Forelimb muscle (tissue), 1 donor: ENCODE results near the gene LYRM9. TPM values are rescaled to one million over a fixed set of nuclear protein-coding genes. Genes with fewer than 3 reads are reported as not detected.
"Not testable (repeated sequence)": the region's sequence is repeated elsewhere in the genome, so short reads cannot be mapped to it uniquely, and the experiment has no call there.

ENCODE experiments used
- DNase-seq: peaks from one replicate; pipeline ENCODE4 v3.0.0-alpha.2; 2013; ENCODE audit warnings: low read depth
- polyA plus RNA-seq: library from polyadenylated mRNA; unstranded; fragments of 120-200 nt; gene quantifications from one replicate; pipeline ENCODE4 v1.2.1, GENCODE V29; 2013; ENCODE audit not compliant: insufficient read length

Gene LYRM9
- polyA plus RNA-seq, 1 donor: 10.5 TPM

DNA sequence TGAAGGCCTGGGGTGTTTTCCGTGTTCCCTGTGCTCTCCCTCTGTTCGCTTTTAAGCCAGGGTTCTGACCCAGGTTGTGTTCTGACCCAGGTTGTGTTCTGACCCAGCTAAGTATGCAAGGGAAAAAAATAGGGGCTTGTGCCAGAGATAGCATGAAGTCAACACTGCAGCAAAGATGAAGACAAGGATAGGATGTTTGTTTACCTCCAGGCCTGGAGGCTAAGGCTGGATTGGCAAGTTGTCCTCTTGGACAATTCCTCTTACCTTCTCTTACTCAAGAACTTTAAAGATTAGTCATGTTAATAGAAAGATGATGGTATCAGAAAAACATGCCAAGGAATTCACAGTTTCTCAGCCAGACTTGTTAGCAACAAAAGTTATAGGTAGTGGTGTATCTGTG, 19.4 kb downstream of the LYRM9 start:
- DNase-seq: no peak

DNA sequence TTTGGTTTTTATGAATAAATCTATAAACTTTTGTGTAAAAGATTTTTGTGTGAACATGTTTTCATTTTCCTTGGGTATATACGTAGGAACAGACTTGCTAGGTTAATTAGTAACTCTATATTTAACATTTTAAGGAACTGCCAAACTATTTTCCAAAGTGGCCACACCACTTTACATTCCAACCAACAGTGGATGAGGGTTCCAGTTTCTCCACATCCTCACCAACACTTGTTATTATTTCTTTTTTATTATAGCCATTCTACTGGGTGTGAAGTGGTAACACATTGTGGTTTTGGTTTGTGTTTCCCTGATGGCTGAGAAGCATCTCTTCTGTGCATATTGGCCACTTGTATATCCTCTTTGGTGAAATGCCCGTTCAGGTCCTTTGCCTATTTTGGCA, 20.0 kb downstream of the LYRM9 start:
- DNase-seq: no peak

DNA sequence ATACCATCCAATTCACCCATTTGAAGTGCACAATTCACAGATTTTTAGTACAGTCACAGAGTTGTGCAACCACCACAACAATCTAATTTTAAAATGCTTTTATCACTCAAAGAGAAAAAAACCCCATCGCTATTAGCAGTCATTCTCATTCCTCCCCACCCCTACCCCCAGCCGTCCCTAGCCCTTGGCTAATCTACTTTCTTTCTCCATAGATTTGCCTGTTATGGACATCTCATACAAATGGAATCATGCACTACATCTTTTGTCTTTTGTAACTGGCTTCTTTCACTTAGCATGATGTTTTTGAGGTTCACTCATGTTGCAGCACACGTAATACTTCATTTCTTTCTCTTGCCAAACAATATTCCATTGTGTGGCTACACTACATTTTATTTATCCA, 20.4 kb downstream of the LYRM9 start:
- no peak for DNase-seq

DNA sequence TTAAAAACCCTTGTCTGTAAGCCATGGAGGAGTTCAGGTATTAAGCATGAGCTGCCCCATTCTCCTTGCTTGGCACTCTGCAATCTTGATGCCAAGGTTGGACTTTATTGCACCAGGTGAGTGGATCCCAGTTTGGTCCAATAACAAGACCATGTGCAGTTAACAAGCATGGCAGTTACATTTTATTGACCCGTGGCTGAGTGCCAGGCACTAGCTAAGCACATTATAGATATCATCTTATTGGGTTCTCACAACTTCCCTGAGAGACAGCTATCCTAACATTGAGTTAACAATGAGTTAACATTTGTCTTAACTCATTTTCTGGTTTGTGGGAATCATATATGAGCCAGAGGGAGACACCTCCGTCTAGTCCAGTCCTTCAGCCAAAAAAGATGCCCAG, 21.8 kb downstream of the LYRM9 start:
- no peak for DNase-seq

DNA sequence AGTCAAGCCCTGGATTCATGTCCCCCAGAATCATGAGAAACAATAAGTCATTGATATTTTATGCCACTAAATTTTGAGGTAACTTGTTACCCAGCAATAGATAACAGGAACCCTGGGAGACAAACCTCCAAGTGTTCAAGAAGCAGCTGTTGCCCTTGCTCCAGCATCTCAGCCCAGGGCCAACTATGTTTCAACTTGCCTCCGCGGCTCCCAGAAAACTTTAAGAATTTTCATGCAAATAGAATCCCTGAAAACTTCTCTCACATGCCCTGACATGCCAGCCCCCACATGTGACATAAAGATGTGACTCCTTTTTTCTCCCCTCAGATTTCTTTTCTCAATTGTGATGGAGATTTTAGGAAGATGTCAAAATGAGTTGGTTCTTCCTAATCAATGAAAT, 22.8 kb downstream of the LYRM9 start:
- no peak for DNase-seq

DNA sequence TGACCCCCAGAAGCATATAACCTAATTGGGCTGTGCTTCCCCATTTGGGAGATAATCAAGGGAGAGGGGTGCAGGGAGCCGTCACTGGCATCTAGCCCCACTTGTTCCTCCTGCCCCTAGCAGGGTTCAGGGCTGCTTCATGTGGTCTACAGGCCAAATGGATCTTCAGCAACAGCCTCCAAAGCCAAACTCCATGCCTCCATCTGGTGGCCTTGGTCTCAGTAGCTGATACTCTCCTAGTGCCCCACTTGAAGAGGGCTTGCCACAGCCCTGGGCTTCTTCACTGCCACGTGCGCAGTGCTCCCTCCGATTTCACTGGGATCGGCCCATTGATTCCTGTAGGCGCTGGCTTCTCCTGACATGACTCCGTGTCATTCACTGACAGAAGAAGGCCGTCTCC, 24.6 kb downstream of the LYRM9 start:
- DNase-seq: no peak

DNA sequence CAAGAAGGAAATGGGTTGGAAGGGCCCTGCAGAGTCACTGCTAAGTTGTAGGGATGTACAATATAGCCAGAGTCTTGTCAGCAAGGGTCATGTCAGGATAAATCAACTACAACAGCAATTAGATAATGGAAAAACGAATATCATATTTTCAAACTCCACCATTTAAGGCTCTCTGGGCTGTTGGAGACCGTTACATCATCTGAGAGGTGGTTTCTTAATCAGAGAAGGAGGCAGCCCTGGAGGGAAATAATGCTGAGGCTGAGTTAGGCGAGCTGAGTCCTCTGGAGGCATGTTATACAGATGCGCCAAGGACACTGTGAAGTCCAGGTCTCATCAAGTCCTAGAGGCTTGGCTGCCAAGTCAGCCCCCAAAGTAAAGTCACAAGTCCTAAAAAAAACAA, 30.3 kb downstream of the LYRM9 start:
- DNase-seq: peak; percentile 20

DNA sequence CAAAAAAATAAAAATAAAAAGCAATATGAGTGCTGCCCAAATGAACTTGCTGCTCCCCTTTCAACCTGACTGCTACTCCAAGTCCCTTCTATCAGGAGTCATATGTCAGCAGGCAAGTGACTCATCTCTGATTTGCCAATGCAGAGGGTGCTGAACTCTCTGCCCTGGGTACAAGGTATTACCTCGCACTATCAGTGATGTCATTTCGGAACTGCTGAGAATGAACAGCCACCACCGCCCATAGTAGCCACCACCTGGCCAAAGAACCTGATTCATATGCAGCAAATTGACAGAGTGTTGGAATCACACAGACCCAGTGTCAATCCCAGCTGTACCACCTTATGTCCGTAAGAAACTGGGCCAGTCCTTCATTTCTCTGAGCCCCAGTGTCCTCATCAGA, 31.2 kb downstream of the LYRM9 start:
- no peak for DNase-seq

DNA sequence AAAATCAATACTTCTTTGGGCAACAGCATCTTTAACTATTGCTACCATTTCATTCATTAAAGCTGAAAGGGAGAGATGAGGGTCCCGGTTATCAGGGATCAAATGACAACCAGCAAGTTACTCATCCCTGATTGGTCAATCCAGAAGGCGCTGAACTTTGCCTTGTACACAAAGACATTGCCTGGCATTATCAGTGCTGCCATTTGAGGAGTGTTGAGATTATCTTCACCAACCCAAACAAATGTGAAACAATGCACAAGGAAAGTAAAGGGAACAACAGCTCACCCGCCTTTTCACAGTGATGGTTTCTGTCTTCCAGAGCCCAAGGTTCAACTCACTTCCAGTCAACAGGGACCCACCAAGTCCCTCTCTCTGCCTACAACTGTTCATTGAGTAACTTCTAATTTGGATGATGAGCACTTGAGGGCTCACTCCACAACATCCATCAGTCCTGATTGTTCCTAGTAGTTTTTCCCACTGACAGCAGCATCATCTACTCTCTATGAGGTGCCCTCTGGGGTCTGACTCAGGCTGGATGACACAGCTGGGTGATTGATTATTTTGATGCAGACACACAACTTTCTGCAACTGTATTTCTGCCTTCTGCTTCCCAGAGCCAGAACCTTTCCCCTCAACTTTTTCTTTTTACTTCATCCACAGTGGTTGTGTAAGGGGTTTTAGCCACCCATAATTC, 32.0 kb downstream of the LYRM9 start:
- no peak for DNase-seq

DNA sequence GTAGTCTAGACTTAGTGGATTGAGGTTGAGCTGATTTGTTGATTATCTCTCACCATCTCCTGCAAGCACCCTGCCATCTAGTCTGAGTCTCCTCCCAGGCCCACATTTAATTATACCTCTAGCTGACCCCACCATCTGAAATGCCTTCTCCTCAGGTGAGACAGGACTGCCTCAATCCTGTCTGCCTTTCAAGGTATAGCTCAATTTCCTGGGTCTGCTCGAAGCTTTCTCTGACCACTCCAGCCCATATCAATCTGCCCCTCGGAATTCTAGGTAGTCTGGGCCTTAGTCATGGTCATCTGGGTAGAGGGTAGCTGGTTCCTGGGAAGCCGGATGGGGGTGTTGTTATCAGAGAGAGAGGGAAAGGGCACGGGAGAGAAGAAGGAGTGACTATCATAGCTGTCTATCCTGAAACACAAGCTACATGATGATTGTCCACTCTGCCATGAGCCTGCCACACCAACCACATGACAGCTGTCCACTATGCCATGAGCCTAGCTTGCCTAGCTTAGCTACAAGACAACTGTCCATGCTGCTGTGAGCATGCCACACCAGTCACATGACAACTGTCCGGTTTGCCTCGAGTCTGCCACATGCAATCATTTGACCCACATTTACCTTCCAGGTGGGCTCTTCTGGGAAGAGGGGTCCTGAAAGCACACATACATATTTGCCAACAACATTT, 34.4 kb downstream of the LYRM9 start:
- DNase-seq: no peak

DNA sequence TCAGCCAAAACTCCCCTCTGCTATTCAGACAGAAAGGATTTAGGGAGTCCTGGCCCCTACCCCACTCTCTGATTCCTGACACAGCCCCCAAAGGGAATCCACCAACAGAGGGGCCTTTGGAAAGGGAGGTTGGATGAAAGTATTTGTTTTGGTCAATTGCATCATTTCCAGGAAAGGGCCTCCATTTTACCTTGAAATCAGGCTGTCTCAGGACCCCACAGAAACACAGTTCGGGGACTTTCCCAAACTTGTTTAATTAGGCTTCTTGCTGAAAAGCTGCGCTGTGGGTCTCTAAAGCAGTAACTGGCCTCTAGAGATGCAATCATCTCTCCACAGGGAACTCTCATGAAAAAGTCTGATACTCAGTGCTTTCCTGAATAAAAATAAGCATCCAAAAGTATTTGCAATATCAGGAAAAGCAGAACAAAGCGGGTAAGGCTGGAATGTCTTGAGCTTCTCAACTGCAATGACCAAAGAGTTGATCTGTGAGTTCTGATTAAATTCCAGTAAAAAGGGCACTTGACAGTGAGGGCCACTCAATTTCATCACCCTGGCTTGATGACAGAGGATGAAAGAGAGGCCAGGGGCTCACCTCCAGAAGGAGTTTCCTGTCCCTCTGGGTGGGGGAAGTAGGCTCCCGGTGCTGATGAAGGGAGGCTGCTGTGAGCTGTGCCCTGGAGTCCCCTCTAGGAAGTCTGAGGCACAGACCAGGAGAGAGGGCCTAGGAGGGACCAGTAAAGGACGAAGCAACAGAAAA, 36.3 kb downstream of the LYRM9 start:
- DNase-seq: no peak

DNA sequence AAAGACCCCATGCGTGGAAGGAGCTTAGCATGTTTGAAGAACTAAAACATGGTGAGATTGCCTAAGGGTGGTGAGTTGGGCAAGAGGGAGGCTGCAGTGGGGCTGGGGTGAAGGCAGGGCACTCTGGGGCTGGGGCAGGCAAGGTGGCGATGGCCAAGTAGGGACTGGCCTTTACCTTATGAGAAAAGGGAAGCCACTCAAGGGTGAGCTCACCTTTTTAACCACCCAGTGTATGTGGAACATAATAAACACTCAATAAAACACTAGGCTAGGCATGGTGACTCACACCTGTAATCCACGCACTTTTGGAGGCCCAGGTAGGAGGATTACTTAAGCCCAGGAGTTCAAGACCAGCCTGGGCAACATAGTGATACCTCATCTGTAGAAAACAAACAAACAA, 37.7 kb downstream of the LYRM9 start:
- DNase-seq: no peak

DNA sequence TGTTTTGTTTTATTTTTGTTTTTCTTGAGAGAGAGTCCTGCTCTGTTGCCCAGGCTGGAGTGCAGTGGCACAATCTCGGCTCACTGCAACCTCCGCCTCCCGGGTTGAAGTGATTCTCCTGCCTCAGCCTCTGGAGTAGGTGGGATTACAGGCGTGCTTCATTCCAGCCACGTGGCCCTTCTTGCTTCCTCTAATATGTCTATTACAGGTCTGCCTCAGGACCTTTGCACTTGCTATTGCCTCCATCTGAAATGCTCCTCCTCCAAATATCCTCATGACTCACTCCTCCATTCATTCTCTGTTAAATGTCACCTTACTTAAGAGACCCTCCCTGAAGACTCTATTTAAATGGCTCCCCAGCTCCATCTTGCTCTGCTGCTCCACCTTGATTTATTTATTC, 39.0 kb downstream of the LYRM9 start:
- DNase-seq: no peak

DNA sequence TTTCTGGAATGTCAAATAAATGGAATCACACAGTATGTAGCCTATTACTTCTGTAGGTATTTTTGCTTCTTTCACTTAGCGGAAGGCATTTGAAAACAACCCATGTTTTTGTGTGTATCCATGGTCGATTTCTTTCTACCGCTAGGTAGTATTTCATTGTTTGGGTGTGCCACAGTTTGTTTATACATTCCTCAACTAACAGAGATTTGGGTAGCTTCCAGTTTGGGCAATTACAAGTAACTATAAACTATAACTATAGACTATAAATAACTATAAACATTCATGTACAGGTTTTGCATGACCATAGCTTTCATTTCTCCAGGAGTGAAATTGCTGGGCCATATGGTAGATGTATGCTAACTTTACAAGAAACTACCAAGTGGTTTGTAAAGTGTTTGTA, 40.1 kb downstream of the LYRM9 start:
- DNase-seq: no peak

DNA sequence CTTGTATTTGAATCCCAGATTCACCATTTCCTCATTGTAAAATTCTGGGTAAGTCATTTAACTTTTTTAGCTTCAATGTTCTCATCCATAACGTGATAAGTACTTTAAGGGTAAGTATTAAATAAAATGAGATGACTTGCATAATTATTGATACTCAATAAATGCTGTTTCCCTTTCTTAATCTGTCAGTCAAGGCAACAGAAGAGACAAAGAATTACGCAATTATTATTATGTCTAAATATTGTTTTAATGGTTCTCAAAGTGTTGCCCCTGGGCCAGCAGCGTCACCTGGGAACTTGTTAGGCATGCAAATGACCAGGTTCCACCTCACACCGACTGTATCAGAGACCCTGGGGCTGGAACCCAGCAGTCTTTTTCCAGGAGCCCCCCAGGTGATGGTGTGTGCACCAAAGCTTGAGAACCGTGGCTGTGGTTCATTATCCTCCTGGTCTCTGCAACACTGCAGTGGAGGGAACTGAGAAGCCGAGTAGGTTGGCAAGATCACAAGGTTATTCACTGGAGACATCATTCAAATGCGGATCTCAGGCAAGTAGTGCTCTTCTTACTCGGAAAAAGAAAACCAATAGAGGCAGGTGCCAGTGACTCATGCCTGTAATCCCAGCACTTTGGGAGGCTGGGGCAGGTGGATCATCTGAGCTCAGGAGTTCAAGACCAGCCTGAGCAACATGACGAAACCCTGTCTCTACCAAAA, 43.5 kb downstream of the LYRM9 start:
- DNase-seq: no peak

DNA sequence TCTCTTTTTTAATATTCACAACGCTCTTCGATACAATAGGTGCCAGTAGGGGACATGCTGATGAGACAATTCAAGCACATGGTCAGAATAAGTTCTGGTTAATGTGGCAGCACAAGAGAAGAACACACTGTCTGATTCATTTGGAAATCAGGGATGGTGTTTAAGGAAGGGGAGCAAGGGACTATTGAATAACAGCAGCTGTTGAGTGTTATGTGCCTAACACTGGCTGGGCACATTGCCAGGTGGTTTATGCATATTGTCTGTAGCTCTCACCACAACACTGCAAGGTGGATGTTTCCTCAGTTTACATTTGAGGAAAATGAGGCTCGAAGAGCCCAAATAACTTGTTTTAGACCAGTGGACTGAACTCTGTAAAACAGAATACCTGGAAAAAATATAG, 44.2 kb downstream of the LYRM9 start:
- DNase-seq: peak; percentile 17

DNA sequence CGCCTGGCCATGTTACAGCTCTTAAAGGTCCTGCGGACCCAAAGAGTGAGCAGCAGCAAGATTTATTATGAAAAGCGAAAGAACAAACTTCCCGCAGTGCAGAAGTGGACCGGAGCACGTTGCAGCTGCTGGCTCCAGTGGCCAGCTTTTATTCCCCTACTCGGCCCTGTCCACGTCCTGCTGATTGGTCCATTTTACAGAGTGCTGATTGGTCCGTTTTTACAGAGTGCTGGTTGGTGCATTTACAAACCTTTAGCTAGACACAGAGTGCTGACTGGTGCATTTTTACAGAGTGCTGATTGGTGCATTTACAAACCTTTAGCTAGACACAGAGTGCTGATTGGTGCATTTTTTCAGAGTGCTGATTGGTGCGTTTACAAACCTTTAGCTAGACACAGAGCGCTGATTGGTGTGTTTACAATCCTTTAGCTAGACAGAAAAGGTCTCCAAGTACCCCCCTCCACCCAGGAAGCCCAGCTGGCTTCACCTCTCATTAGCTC, 46.3 kb downstream of the LYRM9 start:
- not testable (repeated sequence) for DNase-seq

DNA sequence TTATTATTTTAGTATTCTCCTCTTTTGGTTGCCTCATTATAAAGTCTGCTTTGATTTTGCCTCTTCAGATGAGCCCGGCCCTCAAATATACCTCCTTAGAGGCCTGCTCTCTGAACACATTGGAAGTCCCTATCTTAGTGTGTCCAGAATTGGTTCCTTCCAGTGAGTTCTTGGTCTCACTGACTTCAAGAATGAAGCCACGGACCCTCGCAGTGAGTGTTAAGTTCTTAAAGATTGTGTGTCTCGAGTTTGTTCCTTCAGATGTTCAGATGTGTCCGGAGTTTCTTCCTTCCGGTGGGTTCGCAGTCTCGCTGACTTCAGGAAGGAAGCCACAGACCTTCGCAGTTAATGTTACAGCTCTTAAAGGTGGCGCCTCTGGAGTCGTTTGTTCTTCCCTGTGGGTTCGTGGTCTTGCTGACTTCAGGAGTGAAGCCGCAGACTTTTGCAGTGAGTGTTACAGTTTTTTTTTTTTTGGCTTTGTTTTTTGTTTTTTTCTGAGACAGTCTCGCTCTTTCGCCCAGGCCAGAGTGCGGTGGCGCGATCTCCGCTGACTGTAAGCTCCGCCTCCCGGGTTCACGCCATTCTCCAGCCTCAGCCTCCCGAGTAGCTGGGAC, 47.0 kb downstream of the LYRM9 start:
- no peak for DNase-seq

DNA sequence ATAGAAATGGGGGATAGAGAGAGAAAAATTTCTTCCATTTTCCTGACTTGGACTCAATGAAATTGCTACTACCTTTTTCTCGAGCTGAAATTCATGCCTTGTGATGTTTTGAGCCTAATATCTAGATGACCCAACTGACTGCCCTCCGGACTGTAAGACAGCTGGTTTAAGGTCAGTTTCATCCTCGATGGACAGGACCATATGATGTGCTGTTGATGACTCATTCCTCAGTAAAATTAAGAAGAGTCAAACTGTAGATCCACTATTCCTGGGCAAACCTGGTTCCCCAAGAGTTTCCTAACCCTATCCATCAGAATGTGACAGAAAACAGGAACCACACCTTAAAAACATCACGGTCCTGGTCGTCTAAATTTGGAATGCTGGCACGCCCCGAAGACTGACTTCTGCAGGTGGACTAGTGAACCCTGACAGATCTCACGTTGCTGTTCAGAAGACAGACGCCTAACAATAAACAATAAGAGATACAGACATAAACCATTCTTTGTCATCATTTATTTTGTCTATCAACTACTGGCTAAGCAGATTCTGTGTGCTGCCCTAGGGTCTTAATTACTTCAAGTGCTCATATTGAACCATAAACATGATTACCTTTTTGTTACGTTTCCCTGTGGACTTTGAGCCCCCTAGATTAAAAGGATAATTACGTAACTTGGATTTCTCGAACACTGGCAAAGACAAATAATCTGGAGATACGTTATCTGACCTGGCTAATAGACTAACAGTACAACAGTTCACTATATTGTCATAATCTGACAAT, 47.7 kb downstream of the LYRM9 start:
- DNase-seq: no peak

DNA sequence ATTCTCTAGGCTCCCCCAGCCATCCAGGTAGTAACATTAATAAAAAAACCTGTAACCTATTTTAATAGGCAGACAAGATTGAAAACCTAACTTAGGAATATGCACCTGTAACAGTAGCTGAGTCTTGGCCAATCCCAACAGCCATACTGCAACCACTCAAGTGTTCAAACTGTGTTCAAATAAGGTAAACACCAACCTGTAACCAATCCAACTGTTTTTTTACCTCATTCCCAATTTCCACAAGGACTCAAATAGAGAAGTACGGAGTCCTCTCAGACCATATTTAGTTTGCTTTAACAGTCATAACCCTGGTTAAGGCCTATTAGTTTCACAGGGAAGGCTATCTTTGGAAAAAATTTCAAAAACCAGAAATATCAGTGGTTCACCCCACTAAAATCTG, 52.5 kb downstream of the LYRM9 start:
- no peak for DNase-seq

DNA sequence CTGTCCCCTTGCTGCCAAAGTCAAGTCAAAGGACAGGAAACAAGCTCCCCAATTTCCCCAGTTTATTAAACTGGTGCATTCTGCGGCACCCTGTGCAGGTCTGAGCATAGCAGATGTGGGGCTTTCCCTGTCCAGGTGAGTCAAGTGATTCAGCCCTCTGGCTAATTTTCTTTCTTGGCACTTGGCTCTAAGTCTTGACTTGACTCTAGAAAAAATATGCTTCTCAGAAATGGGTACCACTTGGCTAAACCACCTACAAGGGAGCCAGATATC, 52.8 kb downstream of the LYRM9 start:
- not testable (repeated sequence) for DNase-seq
